ENCODE data around the gene OMP.
"Not testable (repeated sequence)": the region's sequence is repeated elsewhere in the genome, so short reads cannot be mapped to it uniquely, and the experiment has no call there.

OMP gene

DNA sequence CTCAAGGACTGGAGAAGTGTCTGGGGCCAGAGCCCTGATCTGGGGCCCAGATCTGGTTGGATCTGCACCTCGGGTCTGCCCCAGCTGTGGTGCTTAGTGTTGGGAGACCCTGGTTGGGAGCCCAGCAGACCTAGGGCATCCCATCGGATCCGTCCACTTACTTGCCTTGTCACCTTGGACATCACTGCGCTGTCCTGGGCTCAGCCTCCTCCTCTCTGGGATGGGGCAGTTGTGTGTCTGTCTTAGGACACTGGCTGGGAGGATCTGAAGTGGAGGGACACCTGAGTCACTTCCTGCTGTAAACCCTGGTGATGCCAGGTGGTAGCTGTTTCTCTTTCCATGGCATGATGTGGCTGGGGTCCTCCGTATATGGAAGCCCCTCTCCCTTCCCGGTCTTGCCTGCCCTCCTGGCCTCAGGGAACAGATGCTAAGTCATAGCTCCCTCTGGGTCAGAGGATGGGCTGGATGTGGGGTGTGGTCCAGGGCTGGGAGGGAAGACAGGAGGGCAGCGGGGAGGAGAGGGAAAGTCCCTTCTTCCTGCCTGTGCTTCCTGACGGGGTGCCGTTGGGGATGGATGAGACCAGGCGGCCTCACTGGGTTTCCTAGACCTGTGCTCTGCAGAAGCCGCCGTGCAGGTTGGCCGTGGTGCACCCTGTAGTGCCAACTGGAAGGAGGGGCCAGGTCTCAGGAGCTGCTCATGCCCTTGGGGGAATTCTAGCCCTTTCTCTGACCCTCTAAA, 12.1 kb upstream of the OMP start:
- no peak overlapping the region for H3K9ac ChIP-seq (ENCODE audit: low read length)
- H3K9me3 ChIP-seq (ENCODE audit: low read length), result no peaks in the 10 kb centered on the region
- no peak overlapping the region for H3K4me3 ChIP-seq (ENCODE audit: low read depth in 1 of 2, low read length in 2 of 2)
- no peak overlapping the region for H3K27ac ChIP-seq (ENCODE audit: low read depth, low read length)
- H3K36me3 ChIP-seq (ENCODE audit: insufficient read depth, low read length), result peaks cover 18% of the 10 kb centered on the region
- no peaks in the 10 kb centered on the region for H3K4me1 ChIP-seq (ENCODE audit: insufficient read depth, low read length)
- no peaks in the 10 kb centered on the region for H3K27me3 ChIP-seq (ENCODE audit: control insufficient read depth in 1 of 2, insufficient read depth in 2 of 2, low read length in 2 of 2)

- Histone ChIP-seq H3K36me3 (ENCODE audit: insufficient read depth, low read length) (peaks cover 18% of the 10 kb centered on the region), H3K27ac (ENCODE audit: low read depth, low read length) (no peak overlapping the region), H3K4me1 (ENCODE audit: insufficient read depth, low read length) (no peaks in the 10 kb centered on the region), H3K9me3 (ENCODE audit: low read length) (no peaks in the 10 kb centered on the region), H3K4me3 (ENCODE audit: low read depth in 1 of 2, low read length in 2 of 2) (no peak overlapping the region), H3K27me3 (ENCODE audit: control insufficient read depth in 1 of 2, insufficient read depth in 2 of 2, low read length in 2 of 2) (no peaks in the 10 kb centered on the region), H3K9ac (ENCODE audit: low read length) (no peak overlapping the region)
These were observed 11.3 kb upstream of the OMP start for GRCh38 chr11:77091146-77091940.

DNA sequence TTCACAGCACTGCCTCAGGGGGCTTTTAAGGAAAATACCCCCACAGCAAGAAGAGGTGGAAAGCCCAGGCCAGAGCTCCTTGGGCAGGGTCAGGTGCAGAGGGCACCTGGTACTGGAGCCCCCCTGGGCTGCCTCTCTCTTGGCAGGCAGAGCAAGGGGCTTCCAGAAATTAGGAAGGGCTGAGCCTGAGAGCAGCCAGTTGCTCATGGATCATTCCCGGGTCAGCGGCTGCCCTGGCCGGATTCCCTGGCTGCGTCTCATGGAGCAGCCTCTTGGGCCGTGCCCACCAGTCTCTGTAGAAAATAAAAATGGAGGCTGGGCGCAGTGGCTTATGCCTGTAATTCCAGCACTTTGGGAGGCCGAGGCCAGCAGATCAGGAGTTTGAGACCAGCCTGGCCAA, 10.3 kb upstream of the OMP start:
- Histone ChIP-seq H3K27me3 (ENCODE audit: control insufficient read depth in 1 of 2, insufficient read depth in 2 of 2, low read length in 2 of 2) (no peaks in the 10 kb centered on the region), H3K27ac (ENCODE audit: low read depth, low read length) (no peak overlapping the region), H3K9me3 (ENCODE audit: low read length) (no peaks in the 10 kb centered on the region), H3K4me1 (ENCODE audit: insufficient read depth, low read length) (no peaks in the 10 kb centered on the region), H3K36me3 (ENCODE audit: insufficient read depth, low read length) (peaks cover 18% of the 10 kb centered on the region), H3K4me3 (ENCODE audit: low read depth in 1 of 2, low read length in 2 of 2) (no peak overlapping the region), H3K9ac (ENCODE audit: low read length) (no peak overlapping the region)

- Histone ChIP-seq H3K27me3 (ENCODE audit: control insufficient read depth in 1 of 2, insufficient read depth in 2 of 2, low read length in 2 of 2) (no peaks in the 10 kb centered on the region), H3K27ac (ENCODE audit: low read depth, low read length) (no peak overlapping the region), H3K4me3 (ENCODE audit: low read depth in 1 of 2, low read length in 2 of 2) (no peak overlapping the region), H3K9ac (ENCODE audit: low read length) (no peak overlapping the region), H3K36me3 (ENCODE audit: insufficient read depth, low read length) (peaks cover 18% of the 10 kb centered on the region), H3K4me1 (ENCODE audit: insufficient read depth, low read length) (no peaks in the 10 kb centered on the region), H3K9me3 (ENCODE audit: low read length) (no peaks in the 10 kb centered on the region)
These were observed 9.4 kb upstream of the OMP start for GRCh38 chr11:77093056-77093891.

GRCh38 chr11:77093987-77094840, 8.4 kb upstream of the OMP start:
- no peaks in the 10 kb centered on the region for H3K4me1 ChIP-seq (ENCODE audit: insufficient read depth, low read length)
- no peak overlapping the region for H3K9ac ChIP-seq (ENCODE audit: low read length)
- peaks cover 18% of the 10 kb centered on the region for H3K36me3 ChIP-seq (ENCODE audit: insufficient read depth, low read length)
- H3K9me3 ChIP-seq (ENCODE audit: low read length), result no peaks in the 10 kb centered on the region
- H3K27me3 ChIP-seq (ENCODE audit: control insufficient read depth in 1 of 2, insufficient read depth in 2 of 2, low read length in 2 of 2), result no peaks in the 10 kb centered on the region
- H3K4me3 ChIP-seq (ENCODE audit: low read depth in 1 of 2, low read length in 2 of 2), result no peak overlapping the region
- H3K27ac ChIP-seq (ENCODE audit: low read depth, low read length), result no peak overlapping the region

- H3K27ac ChIP-seq (ENCODE audit: low read depth, low read length), result no peak overlapping the region
- H3K4me3 ChIP-seq (ENCODE audit: low read depth in 1 of 2, low read length in 2 of 2), result no peak overlapping the region
- H3K9ac ChIP-seq (ENCODE audit: low read length), result no peak overlapping the region
- no peaks in the 10 kb centered on the region for H3K27me3 ChIP-seq (ENCODE audit: control insufficient read depth in 1 of 2, insufficient read depth in 2 of 2, low read length in 2 of 2)
- H3K36me3 ChIP-seq (ENCODE audit: insufficient read depth, low read length), result peaks cover 18% of the 10 kb centered on the region
- H3K4me1 ChIP-seq (ENCODE audit: insufficient read depth, low read length), result no peaks in the 10 kb centered on the region
- no peaks in the 10 kb centered on the region for H3K9me3 ChIP-seq (ENCODE audit: low read length)
These were observed 7.7 kb upstream of the OMP start for GRCh38 chr11:77094841-77095365.

- H3K9me3 ChIP-seq (ENCODE audit: low read length), result no peaks in the 10 kb centered on the region
- H3K36me3 ChIP-seq (ENCODE audit: insufficient read depth, low read length), result peaks cover 18% of the 10 kb centered on the region
- no peaks in the 10 kb centered on the region for H3K4me1 ChIP-seq (ENCODE audit: insufficient read depth, low read length)
- H3K27me3 ChIP-seq (ENCODE audit: control insufficient read depth in 1 of 2, insufficient read depth in 2 of 2, low read length in 2 of 2), result no peaks in the 10 kb centered on the region
- H3K4me3 ChIP-seq (ENCODE audit: low read depth in 1 of 2, low read length in 2 of 2), result no peak overlapping the region
- no peak overlapping the region for H3K27ac ChIP-seq (ENCODE audit: low read depth, low read length)
- H3K9ac ChIP-seq (ENCODE audit: low read length), result no peak overlapping the region
These were observed 6.8 kb upstream of the OMP start for GRCh38 chr11:77095551-77096490.

DNA sequence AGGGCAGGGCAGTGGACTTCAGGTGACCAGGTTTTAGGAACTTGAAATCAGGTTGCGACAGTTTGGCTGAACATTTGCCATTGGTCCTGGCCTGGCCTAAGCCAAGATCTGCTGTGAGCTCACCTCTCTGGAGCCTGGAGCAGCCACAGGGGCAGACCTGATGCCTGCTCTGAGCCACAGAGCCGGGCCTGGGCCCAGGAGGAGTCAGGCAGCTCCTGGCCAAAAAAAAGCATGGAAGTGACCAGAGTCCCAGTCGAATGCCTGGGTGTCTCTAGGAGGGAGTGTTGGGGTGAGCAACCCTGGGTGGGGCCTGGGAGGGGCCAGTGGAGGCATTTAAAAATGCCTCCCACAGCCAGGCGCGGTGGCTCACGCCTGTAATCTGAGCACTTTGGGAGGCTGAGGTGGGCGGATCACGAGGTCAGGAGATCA, 6.0 kb upstream of the OMP start:
- peaks cover 18% of the 10 kb centered on the region for H3K36me3 ChIP-seq (ENCODE audit: insufficient read depth, low read length)
- H3K9me3 ChIP-seq (ENCODE audit: low read length), result no peaks in the 10 kb centered on the region
- no peak overlapping the region for H3K9ac ChIP-seq (ENCODE audit: low read length)
- no peaks in the 10 kb centered on the region for H3K4me1 ChIP-seq (ENCODE audit: insufficient read depth, low read length)
- H3K27ac ChIP-seq (ENCODE audit: low read depth, low read length), result no peak overlapping the region
- H3K4me3 ChIP-seq (ENCODE audit: low read depth in 1 of 2, low read length in 2 of 2), result no peak overlapping the region
- no peaks in the 10 kb centered on the region for H3K27me3 ChIP-seq (ENCODE audit: control insufficient read depth in 1 of 2, insufficient read depth in 2 of 2, low read length in 2 of 2)

DNA sequence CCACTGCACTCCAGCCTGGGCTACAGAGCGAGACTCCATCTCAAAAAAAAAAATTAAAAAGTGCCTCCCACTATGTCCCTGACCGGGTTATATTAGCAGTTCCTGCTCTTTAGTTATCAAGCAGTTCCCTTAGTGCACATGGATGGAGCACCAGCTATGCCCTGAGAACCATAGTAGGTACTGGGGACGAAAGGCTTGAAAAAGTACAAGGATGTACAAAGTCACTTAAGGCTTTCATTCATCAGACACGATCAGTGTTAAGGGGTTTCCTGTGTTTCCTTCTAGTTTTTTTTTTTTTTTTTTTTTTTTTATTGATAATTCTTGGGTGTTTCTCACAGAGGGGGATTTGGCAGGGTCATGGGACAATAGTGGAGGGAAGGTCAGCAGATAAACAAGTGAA, 5.5 kb upstream of the OMP start:
- H3K9me3 ChIP-seq (ENCODE audit: low read length); H3K27ac ChIP-seq (ENCODE audit: low read depth, low read length); H3K9ac ChIP-seq (ENCODE audit: low read length); H3K4me1 ChIP-seq (ENCODE audit: insufficient read depth, low read length); H3K27me3 ChIP-seq (ENCODE audit: control insufficient read depth in 1 of 2, insufficient read depth in 2 of 2, low read length in 2 of 2); H3K4me3 ChIP-seq (ENCODE audit: low read depth in 1 of 2, low read length in 2 of 2): not testable (repeated sequence)
- H3K36me3 ChIP-seq (ENCODE audit: insufficient read depth, low read length), result peaks cover 18% of the 10 kb centered on the region
